Loucy (cell line): ENCODE data around the gene GPR55.

ENCODE experiments used
- H2AFZ ChIP-seq: fragments of 200-600 bp; sonication (generic); 2 replicates; pipeline ENCODE4 v1.6.0; 2016; ENCODE audit warnings: antibody characterized with exemption, mild to moderate bottlenecking, low read length, moderate library complexity
- H3F3A ChIP-seq: fragments of 200-600 bp; 2 replicates; pipeline ENCODE4 v1.6.0; 2016; ENCODE audit warnings: antibody characterized with exemption, low read depth, mild to moderate bottlenecking
- H3K27me3 ChIP-seq: fragments of 200-600 bp; sonication (generic); 2 replicates; pipeline ENCODE4 v1.6.1; 2014; ENCODE audit warnings: low read length, mild to moderate bottlenecking; ENCODE audit not compliant: insufficient read depth, poor library complexity, severe bottlenecking
- H3K36me3 ChIP-seq: fragments of 200-600 bp; sonication (generic); 2 replicates; pipeline ENCODE4 v1.6.1; 2016; ENCODE audit warnings: low read length; ENCODE audit not compliant: insufficient read depth
- H3K4me1 ChIP-seq: fragments of 200-600 bp; sonication (generic); 2 replicates; pipeline ENCODE4 v1.5.1; 2014; ENCODE audit warnings: low read length, mild to moderate bottlenecking; ENCODE audit not compliant: insufficient read depth, poor library complexity, severe bottlenecking
- H3K4me2 ChIP-seq: fragments of 200-600 bp; sonication (generic); 2 replicates; pipeline ENCODE4 v1.6.0; 2014; ENCODE audit warnings: antibody characterized with exemption, low read length, low read depth, mild to moderate bottlenecking; ENCODE audit not compliant: poor library complexity, severe bottlenecking
- H3K4me3 ChIP-seq: fragments of 200-600 bp; sonication (generic); 2 replicates; pipeline ENCODE4 v1.5.1; 2014; ENCODE audit warnings: low read length, mild to moderate bottlenecking, mixed read lengths; ENCODE audit not compliant: poor library complexity, severe bottlenecking
- H3K79me2 ChIP-seq: fragments of 200-600 bp; sonication (generic); 2 replicates; pipeline ENCODE4 v1.6.1; 2014; ENCODE audit warnings: low read length; ENCODE audit not compliant: insufficient read depth
- H3K9ac ChIP-seq: fragments of 200-600 bp; sonication (generic); 2 replicates; pipeline ENCODE4 v1.6.0; 2014; ENCODE audit warnings: mild to moderate bottlenecking, low read depth, low read length, moderate library complexity; ENCODE audit not compliant: poor library complexity, severe bottlenecking
- H3K9me2 ChIP-seq: fragments of 200-600 bp; sonication (generic); replicated peaks from 2 replicates; pipeline ENCODE4 v1.6.1; 2016; ENCODE audit warnings: low read depth, low read length, mixed read lengths
- H3K9me3 ChIP-seq: fragments of 200-600 bp; sonication (generic); 2 replicates; pipeline ENCODE4 v1.6.1; 2014; ENCODE audit warnings: mild to moderate bottlenecking, antibody characterized with exemption, low read length, low read depth; ENCODE audit not compliant: insufficient read depth
- H4K20me1 ChIP-seq: fragments of 200-600 bp; sonication (generic); 2 replicates; pipeline ENCODE4 v1.6.0; 2014; ENCODE audit warnings: antibody characterized with exemption, low read length, mild to moderate bottlenecking; ENCODE audit not compliant: insufficient read depth, poor library complexity, severe bottlenecking
- CTCF ChIP-seq: fragments of 200-600 bp; sonication (generic); conservative IDR thresholded peaks from 2 replicates; pipeline ENCODE4 v1.5.1; 2014; ENCODE audit warnings: mild to moderate bottlenecking, antibody characterized with exemption, low read length
- EZH2phosphoT487 ChIP-seq: fragments of 200-600 bp; IDR thresholded peaks from 2 replicates; pipeline ENCODE4 v1.6.1; 2018; ENCODE audit warnings: antibody characterized with exemption, mild to moderate bottlenecking, moderate library complexity, borderline replicate concordance

GPR55 gene

GRCh38 chr2:230935130-230935430 is 10.0 kb upstream of the GPR55 start:
- peaks cover 3% of the 10 kb centered on the region; the same call in 1 of the 2 replicates for H3K9me3 ChIP-seq
- H3K4me1 ChIP-seq = peaks cover 27% of the 10 kb centered on the region
- H3K4me2 ChIP-seq = no peak overlapping the region
- no peak overlapping the region for H3K9ac ChIP-seq
- H2AFZ ChIP-seq = no peak overlapping the region
- no peaks in the 10 kb centered on the region for H3K9me2 ChIP-seq
- TF ChIP-seq EZH2phosphoT487 (no peak), CTCF (no peak)
- H3K4me3 ChIP-seq = no peak overlapping the region
- no peaks in the 10 kb centered on the region for H4K20me1 ChIP-seq
- H3K27me3 ChIP-seq = no peaks in the 10 kb centered on the region
- H3K79me2 ChIP-seq = no peaks in the 10 kb centered on the region
- no peaks in the 10 kb centered on the region for H3F3A ChIP-seq
- no peaks in the 10 kb centered on the region for H3K36me3 ChIP-seq

- Histone ChIP-seq H3K4me3 (no peak overlapping the region), H3K4me2 (no peak overlapping the region), H3K36me3 (no peaks in the 10 kb centered on the region), H3K9me3 (peaks cover 3% of the 10 kb centered on the region; the same call in 1 of the 2 replicates), H4K20me1 (no peaks in the 10 kb centered on the region), H2AFZ (no peak overlapping the region), H3K9ac (no peak overlapping the region), H3K27me3 (no peaks in the 10 kb centered on the region), H3K79me2 (no peaks in the 10 kb centered on the region), H3F3A (no peaks in the 10 kb centered on the region), H3K4me1 (peaks cover 33% of the 10 kb centered on the region), H3K9me2 (no peaks in the 10 kb centered on the region)
- TF ChIP-seq EZH2phosphoT487 (no peak), CTCF (no peak)
These were observed 9.4 kb upstream of the GPR55 start for GRCh38 chr2:230934231-230935129.

- H3K36me3 ChIP-seq = no peaks in the 10 kb centered on the region
- H3K4me1 ChIP-seq = peaks cover 34% of the 10 kb centered on the region
- H3K4me3 ChIP-seq = no peak overlapping the region
- H2AFZ ChIP-seq = peak overlapping the region; percentile 36; the same call in 1 of the 2 replicates
- H3F3A ChIP-seq = no peaks in the 10 kb centered on the region
- H3K27me3 ChIP-seq = no peaks in the 10 kb centered on the region
- TF ChIP-seq EZH2phosphoT487 (no peak), CTCF (no peak)
- H3K79me2 ChIP-seq = no peaks in the 10 kb centered on the region
- no peaks in the 10 kb centered on the region for H3K9me2 ChIP-seq
- H4K20me1 ChIP-seq = no peaks in the 10 kb centered on the region
- no peak overlapping the region for H3K4me2 ChIP-seq
- peak overlapping the region; percentile 43 for H3K9ac ChIP-seq
- H3K9me3 ChIP-seq = peaks cover 3% of the 10 kb centered on the region; the same call in 1 of the 2 replicates
These were observed 8.6 kb upstream of the GPR55 start for GRCh38 chr2:230933521-230934180.
